Measurements from ENCODE around the gene TAB2. TPM values are rescaled to one million over a fixed set of nuclear protein-coding genes. Genes with fewer than 3 reads are reported as not detected.

The TAB2 gene
- total RNA-seq, 6 donors from 2014 or later = 46.5 to 99.5 (median 52.7) TPM

DNA sequence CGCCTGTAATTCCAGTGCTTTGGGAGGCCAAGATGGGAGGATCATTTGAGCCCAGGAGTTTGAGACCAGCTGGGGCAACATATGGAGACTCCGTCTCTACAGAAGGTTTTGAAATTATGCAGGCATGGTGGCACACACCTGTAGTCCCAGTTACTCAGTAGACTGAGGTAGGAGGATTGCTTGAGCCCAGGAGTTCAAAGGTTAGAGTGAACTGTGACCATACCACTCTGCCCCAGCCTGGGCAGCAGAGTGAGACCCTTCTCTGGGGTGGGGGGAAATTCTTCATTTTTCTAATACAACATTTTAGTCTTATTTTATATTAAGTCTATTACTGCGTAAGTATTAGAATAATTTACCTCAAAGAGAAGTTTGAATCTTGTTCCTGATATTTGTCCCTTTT is 62.5 kb downstream of the TAB2 start:
- no peak for DNase-seq
- no peaks in the 10 kb centered on the region for H3K4me1 ChIP-seq
- peaks cover 11 to 47% (median 22%) of the 10 kb centered on the region in 4 donors for H3K36me3 ChIP-seq
- H3K27me3 ChIP-seq = no peaks in the 10 kb centered on the region
- H3K4me3 ChIP-seq = no peak overlapping the region
- H3K27ac ChIP-seq = no peak overlapping the region
- H3K9me3 ChIP-seq = no peaks in the 10 kb centered on the region
- ATAC-seq (ENCODE audit: low FRiP score in 2 of 2) = no peak
- WGBS, 2 donors = 96 to 100% methylated on average over 3 of the region's 3 CpGs
- TF ChIP-seq POLR2AphosphoS5 (IDR thresholded peaks at IDR 0.05) (no peak), POLR2A (IDR thresholded peaks at IDR 0.05) (no peak), EP300 (IDR thresholded peaks at IDR 0.05) (no peak)
- TF ChIP-seq, protein P1, sequence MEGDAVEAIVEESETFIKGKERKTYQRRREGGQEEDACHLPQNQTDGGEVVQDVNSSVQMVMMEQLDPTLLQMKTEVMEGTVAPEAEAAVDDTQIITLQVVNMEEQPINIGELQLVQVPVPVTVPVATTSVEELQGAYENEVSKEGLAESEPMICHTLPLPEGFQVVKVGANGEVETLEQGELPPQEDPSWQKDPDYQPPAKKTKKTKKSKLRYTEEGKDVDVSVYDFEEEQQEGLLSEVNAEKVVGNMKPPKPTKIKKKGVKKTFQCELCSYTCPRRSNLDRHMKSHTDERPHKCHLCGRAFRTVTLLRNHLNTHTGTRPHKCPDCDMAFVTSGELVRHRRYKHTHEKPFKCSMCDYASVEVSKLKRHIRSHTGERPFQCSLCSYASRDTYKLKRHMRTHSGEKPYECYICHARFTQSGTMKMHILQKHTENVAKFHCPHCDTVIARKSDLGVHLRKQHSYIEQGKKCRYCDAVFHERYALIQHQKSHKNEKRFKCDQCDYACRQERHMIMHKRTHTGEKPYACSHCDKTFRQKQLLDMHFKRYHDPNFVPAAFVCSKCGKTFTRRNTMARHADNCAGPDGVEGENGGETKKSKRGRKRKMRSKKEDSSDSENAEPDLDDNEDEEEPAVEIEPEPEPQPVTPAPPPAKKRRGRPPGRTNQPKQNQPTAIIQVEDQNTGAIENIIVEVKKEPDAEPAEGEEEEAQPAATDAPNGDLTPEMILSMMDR (IDR thresholded peaks at IDR 0.05) = no peak

DNA sequence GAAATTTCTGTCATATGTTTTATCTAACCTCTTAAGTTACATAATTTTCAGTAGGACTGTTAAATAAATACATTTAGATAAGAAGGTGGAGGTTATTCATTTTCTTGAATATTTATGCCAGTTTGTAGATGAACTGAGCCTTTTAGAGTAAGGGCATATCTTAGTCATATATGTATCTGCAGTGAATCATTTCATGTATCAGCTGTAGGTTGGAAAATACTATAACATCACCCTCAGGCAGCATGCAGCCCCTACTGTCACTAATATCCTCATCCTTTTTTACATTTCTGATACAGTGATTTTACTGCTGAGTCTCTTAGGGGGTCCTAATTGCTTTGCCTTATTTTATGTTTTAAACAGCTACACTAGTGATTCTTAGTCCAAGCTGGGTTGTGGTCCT is 63.0 kb downstream of the TAB2 start:
- H3K36me3 ChIP-seq = peaks cover 11 to 51% (median 22%) of the 10 kb centered on the region in 4 donors

DNA sequence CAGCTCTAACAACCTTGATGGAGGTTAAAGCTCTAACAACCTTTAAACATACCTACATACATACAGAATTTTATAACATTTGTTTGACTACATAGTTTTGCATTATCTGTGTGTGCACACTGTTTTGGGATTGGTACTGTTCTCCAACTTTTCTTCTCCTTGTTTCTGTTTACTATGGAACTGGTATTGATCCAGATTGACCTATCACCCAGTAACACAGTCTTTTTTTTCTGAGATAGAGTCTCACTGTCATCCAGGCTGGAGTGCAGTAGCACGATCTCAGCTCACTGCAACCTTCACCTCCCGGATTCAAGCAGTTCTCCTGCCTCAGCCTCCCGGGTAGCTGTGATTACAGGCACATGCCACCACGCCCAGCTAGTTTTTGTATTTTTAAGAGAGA is 65.9 kb downstream of the TAB2 start:
- Histone ChIP-seq H3K27ac (no peak overlapping the region), H3K9me3 (no peaks in the 10 kb centered on the region), H3K4me3 (no peak overlapping the region), H3K27me3 (no peaks in the 10 kb centered on the region), H3K4me1 (no peaks in the 10 kb centered on the region), H3K36me3 (peaks cover 7 to 45% (median 18%) of the 10 kb centered on the region in 4 donors)
- 93 to 94% methylated on average over 4 of the region's 4 CpGs for WGBS, 2 donors
- DNase-seq (no peak), ATAC-seq (ENCODE audit: low FRiP score in 2 of 2) (no peak)
- TF ChIP-seq, protein P1 (IDR thresholded peaks at IDR 0.05) = no peak
- TF ChIP-seq POLR2A (IDR thresholded peaks at IDR 0.05) (no peak), POLR2AphosphoS5 (IDR thresholded peaks at IDR 0.05) (no peak), EP300 (IDR thresholded peaks at IDR 0.05) (no peak)

More for the DNA sequence above, 63.0 kb downstream of the TAB2 start:
- DNase-seq (no peak), ATAC-seq (ENCODE audit: low FRiP score in 2 of 2) (no peak)
- H3K4me3 ChIP-seq = no peak overlapping the region
- H3K9me3 ChIP-seq = no peaks in the 10 kb centered on the region
- H3K27me3 ChIP-seq = no peaks in the 10 kb centered on the region
- TF ChIP-seq POLR2AphosphoS5 (IDR thresholded peaks at IDR 0.05) (no peak), POLR2A (IDR thresholded peaks at IDR 0.05) (no peak), EP300 (IDR thresholded peaks at IDR 0.05) (no peak)
- TF ChIP-seq, protein P1 (IDR thresholded peaks at IDR 0.05) = no peak
- no peak overlapping the region for H3K27ac ChIP-seq
- H3K4me1 ChIP-seq = no peaks in the 10 kb centered on the region

DNA sequence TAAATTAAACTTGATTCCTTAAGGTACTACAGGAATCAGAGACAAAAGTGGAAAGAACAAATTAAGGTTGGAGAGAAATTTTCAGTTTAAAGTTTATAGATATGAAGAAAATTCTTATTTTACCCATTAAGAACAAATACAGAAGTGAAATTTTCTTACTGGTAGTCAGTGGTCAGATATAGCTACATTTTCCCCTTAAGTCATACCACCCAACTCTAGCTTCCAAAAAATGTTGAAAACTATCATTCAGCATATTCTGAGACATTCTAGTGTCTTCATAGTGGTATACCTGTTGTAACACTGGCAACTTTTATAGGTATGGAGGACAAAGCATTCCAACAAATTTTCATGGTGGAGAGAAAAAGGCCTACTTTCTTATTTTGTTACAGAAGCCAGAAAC is 67.0 kb downstream of the TAB2 start:
- Histone ChIP-seq H3K9me3 (no peaks in the 10 kb centered on the region), H3K4me3 (no peak overlapping the region), H3K36me3 (peaks cover 0 to 34% (median 7%) of the 10 kb centered on the region in 4 donors), H3K27me3 (no peaks in the 10 kb centered on the region), H3K27ac (no peak overlapping the region), H3K4me1 (no peaks in the 10 kb centered on the region)
- ATAC-seq (ENCODE audit: low FRiP score in 2 of 2) = no peak
- no peak for TF ChIP-seq POLR2AphosphoS5 (IDR thresholded peaks at IDR 0.05)
- no peak for TF ChIP-seq EP300 (IDR thresholded peaks at IDR 0.05)
- TF ChIP-seq, protein P1 (IDR thresholded peaks at IDR 0.05) = no peak
- no peak for TF ChIP-seq POLR2A (IDR thresholded peaks at IDR 0.05)
- no peak for DNase-seq

DNA sequence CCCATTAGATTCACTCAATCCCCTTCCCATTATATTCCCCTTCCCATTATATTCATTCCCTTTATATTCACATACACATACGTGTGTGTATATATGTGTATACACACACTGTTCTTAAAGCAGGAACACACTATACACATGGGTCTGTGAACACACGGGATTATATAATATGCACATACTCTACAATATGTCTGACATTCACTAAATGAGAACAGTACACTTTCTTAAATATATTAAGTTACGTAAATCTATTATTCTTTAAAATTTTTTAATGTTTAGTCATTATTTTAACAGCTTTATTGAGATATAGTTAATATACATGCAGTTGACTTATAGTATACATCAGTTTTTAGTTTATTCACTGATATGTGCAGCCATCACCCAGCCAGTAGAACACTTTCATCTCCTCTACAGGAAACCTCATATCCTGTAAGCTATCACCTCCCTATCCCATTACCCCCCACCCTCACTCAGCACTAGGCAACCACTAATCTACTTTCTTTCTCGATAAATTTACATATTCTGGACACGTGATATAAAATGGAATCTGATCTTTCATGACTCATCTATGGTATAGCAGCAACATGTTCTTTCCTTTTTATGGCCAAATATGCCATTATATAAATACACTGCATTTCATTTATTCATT is 68.6 kb downstream of the TAB2 start:
- H3K9me3 ChIP-seq = no peaks in the 10 kb centered on the region
- TF ChIP-seq POLR2AphosphoS5 (IDR thresholded peaks at IDR 0.05) (no peak), EP300 (IDR thresholded peaks at IDR 0.05) (no peak), POLR2A (IDR thresholded peaks at IDR 0.05) (no peak)
- TF ChIP-seq, protein P1 (IDR thresholded peaks at IDR 0.05) = no peak

More for the DNA sequence above, 68.6 kb downstream of the TAB2 start:
- no peak for ATAC-seq (ENCODE audit: low FRiP score in 2 of 2)
- Histone ChIP-seq H3K27me3 (no peaks in the 10 kb centered on the region), H3K4me1 (no peaks in the 10 kb centered on the region), H3K27ac (no peak overlapping the region), H3K36me3 (peaks cover 0 to 20% (median 0%) of the 10 kb centered on the region in 4 donors), H3K4me3 (no peak overlapping the region)
- no peak for DNase-seq
- 97% methylated on average over 5 of the region's 5 CpGs for WGBS, 2 donors
